ENCODE results near the gene UROC1. TPM values are rescaled to one million over a fixed set of nuclear protein-coding genes. Genes with fewer than 3 reads are reported as not detected.

Gene UROC1
- total RNA-seq, 1 experiment from 2014 or later: not detected

DNA sequence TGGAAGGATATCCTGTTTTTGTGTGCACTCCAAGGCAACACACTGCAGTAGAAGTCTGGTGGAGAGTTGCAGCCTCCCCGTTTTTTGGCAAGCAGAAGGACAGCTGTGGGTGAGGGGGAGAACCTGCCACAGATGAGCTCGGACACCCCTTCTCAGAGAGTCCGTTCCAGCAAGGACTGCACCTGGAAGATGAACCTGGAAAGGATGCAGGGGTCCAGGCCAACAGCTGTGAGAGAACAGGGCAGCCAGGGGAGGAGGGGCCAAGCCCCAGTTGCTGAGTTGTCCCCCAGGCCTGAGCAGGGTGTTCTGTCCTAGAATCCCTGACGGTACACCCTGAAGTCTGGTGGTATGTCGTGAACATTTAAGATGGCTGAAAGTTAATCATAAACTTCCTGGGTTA is 72.1 kb downstream of the UROC1 start:
- H2BK15ac ChIP-seq (ENCODE audit: low read depth, low read length): no peak overlapping the region
- no peak overlapping the region for H2AK5ac ChIP-seq (ENCODE audit: insufficient read length, low read length)
- H3K9ac ChIP-seq (ENCODE audit: extremely low read depth, insufficient read length, low read length): no peak overlapping the region
- H3K18ac ChIP-seq (ENCODE audit: insufficient read length, low read depth, low read length): no peak overlapping the region
- no peak overlapping the region for H2BK120ac ChIP-seq (ENCODE audit: low read depth, low read length, poor library complexity, severe bottlenecking)
- H3K4me1 Mint-ChIP-seq: peaks cover 24 to 29% of the 10 kb centered on the region in 2 experiments
- H2BK20ac ChIP-seq (ENCODE audit: low read depth, low read length, poor library complexity, severe bottlenecking): no peak overlapping the region
- H3K4ac ChIP-seq (ENCODE audit: low read depth, low read length): no peak overlapping the region
- H2BK5ac ChIP-seq (ENCODE audit: insufficient read length, low read length): no peak overlapping the region
- H3K14ac ChIP-seq (ENCODE audit: insufficient read depth, low read length): no peak overlapping the region
- H3K27ac Mint-ChIP-seq: no peak overlapping the region; a peak in 1 of 7 replicates
- H3K4me2 ChIP-seq (ENCODE audit: insufficient read depth, insufficient read length, low read length): no peak overlapping the region
- TF ChIP-seq, protein P1, sequence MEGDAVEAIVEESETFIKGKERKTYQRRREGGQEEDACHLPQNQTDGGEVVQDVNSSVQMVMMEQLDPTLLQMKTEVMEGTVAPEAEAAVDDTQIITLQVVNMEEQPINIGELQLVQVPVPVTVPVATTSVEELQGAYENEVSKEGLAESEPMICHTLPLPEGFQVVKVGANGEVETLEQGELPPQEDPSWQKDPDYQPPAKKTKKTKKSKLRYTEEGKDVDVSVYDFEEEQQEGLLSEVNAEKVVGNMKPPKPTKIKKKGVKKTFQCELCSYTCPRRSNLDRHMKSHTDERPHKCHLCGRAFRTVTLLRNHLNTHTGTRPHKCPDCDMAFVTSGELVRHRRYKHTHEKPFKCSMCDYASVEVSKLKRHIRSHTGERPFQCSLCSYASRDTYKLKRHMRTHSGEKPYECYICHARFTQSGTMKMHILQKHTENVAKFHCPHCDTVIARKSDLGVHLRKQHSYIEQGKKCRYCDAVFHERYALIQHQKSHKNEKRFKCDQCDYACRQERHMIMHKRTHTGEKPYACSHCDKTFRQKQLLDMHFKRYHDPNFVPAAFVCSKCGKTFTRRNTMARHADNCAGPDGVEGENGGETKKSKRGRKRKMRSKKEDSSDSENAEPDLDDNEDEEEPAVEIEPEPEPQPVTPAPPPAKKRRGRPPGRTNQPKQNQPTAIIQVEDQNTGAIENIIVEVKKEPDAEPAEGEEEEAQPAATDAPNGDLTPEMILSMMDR (conservative IDR thresholded peaks at IDR 0.05): no peak
- WGBS (ENCODE audit: extremely low coverage, insufficient read length, low lambda C conversion rate): no CpG with 5 or more reads among the region's 5 CpGs
- H4K20me1 ChIP-seq (ENCODE audit: control insufficient read depth, insufficient read depth, insufficient read length): no peaks in the 10 kb centered on the region
- H3T11ph ChIP-seq (ENCODE audit: low read length): no peak overlapping the region
- H3K36me3 Mint-ChIP-seq (ENCODE audit: insufficient read depth in 1 of 3, low read depth in 3 of 3): peaks cover 0 to 7% (median 2%) of the 10 kb centered on the region in 3 experiments; a peak in 3 of 7 replicates
- no peaks in the 10 kb centered on the region for H3K79me1 ChIP-seq (ENCODE audit: insufficient read depth, low read depth, low read length, poor library complexity, severe bottlenecking)
- no peak overlapping the region for H2BK12ac ChIP-seq (ENCODE audit: insufficient read length, low read depth, low read length)
- H4K91ac ChIP-seq (ENCODE audit: insufficient read length, low read depth, low read length): no peak overlapping the region
- no peaks in the 10 kb centered on the region for H3K9me3 ChIP-seq (ENCODE audit: control insufficient read depth, low read depth, low read length)
- H3K79me2 ChIP-seq (ENCODE audit: insufficient read depth, low read length): no peaks in the 10 kb centered on the region
- no peak overlapping the region for H4K5ac ChIP-seq (ENCODE audit: insufficient read length, low read depth, low read length)
- no peaks in the 10 kb centered on the region for H3K27me3 ChIP-seq (ENCODE audit: insufficient read depth, low read length)
- H3K4me3 Mint-ChIP-seq: no peak overlapping the region
- no peak overlapping the region for H4K8ac ChIP-seq (replicated peaks; ENCODE audit: insufficient read length, low read depth, low read length)
- no peaks in the 10 kb centered on the region for H3K9me3 Mint-ChIP-seq
- DNase-seq: no peak
- H3K27ac ChIP-seq (ENCODE audit: insufficient read length, low read depth, low read length): no peak overlapping the region
- no peaks in the 10 kb centered on the region; the same call in 1 of the 2 replicates for H3K27me3 Mint-ChIP-seq (ENCODE audit: low read depth)
- no peaks in the 10 kb centered on the region for H3K23me2 ChIP-seq (ENCODE audit: insufficient read length, low read depth, low read length, poor library complexity, severe bottlenecking)
- H2AFZ ChIP-seq (ENCODE audit: low read length): no peak overlapping the region
- no peak overlapping the region for H3K23ac ChIP-seq (ENCODE audit: insufficient read length, low read depth, low read length)
- H3K4me1 ChIP-seq (ENCODE audit: insufficient read depth, low read length): no peaks in the 10 kb centered on the region
- H3K56ac ChIP-seq (ENCODE audit: insufficient read length, low read depth, low read length): no peak overlapping the region
